GM12874 (cell line): ENCODE results near the gene AGPAT1.

ENCODE experiments used
- TF ChIP-seq, protein P1 (sequence below): IDR thresholded peaks from 2 replicates; pipeline ENCODE4 v1.5.1; 2011; ENCODE audit warnings: low read depth, mild to moderate bottlenecking, control low read depth, low read length, moderate library complexity; ENCODE audit not compliant: insufficient read depth

The AGPAT1 gene

DNA sequence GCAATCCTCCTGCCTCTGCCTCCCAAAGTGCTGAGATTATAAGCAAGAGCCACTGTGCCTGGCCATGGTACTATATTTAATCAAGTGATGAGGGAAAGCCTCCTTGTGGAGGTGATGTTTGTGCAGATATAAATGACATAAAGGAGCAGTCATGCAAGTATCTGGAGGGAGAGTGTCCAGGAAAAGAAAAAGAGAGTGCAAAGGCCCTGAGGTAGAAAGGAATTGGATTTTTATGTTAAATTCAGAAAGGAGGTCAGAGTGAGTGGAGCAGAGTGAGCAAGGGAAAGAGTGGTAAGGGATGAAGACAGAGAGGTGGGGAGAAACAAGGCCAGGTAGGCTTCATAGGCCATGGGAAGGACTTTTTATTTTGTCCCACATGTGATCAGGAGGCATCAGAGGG, 38.4 kb downstream of the AGPAT1 start:
- TF ChIP-seq, protein P1, sequence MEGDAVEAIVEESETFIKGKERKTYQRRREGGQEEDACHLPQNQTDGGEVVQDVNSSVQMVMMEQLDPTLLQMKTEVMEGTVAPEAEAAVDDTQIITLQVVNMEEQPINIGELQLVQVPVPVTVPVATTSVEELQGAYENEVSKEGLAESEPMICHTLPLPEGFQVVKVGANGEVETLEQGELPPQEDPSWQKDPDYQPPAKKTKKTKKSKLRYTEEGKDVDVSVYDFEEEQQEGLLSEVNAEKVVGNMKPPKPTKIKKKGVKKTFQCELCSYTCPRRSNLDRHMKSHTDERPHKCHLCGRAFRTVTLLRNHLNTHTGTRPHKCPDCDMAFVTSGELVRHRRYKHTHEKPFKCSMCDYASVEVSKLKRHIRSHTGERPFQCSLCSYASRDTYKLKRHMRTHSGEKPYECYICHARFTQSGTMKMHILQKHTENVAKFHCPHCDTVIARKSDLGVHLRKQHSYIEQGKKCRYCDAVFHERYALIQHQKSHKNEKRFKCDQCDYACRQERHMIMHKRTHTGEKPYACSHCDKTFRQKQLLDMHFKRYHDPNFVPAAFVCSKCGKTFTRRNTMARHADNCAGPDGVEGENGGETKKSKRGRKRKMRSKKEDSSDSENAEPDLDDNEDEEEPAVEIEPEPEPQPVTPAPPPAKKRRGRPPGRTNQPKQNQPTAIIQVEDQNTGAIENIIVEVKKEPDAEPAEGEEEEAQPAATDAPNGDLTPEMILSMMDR = no peak

DNA sequence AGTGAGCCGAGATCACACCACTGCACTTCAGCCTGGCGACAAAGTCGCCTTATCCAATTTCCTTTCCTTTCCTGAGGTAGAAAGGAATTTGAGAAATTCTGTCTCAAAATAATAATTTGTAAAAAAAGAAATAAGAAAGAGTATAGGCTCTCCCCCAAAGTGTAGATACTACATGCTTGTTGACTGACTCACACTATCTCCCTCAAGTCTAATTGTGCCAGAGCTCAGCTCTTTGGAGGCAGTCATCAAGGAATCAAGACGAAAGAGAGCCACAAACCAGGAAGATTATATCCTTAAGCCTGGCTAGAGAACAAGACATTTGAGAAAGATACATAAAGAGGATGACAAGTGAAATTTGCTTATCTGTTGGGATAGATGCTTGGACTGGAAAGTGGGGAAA, 42.1 kb downstream of the AGPAT1 start:
- TF ChIP-seq, protein P1 = no peak

- TF ChIP-seq, protein P1 = no peak
These were observed 43.8 kb downstream of the AGPAT1 start for GRCh38 chr6:32132110-32132509.

DNA sequence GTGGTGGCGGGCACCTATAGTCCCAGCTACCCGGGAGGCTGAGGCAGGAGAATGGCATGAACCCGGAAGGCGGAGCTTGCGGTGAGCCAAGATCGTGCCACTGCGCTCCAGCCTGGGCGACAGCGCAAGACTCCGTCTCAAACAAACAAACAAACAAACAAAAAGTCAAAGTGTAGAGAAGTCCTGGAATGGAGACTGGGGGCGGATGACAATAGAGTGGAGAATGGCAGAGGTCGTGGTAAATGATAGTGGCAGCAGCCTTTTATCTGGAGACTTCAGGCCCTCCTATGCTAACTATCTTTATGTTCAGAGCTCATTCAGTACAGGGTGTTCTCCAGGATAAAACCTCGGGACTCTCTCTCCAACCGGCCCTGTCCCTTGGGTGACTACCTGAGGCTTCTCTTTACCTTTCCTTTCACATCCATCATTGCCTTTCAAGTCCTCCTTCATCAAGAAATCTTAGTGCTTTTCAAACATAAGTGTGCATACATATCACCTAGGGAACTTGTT, 44.4 kb downstream of the AGPAT1 start:
- TF ChIP-seq, protein P1 = no peak

- TF ChIP-seq, protein P1 = no peak
These were observed 46.4 kb downstream of the AGPAT1 start for GRCh38 chr6:32129297-32130088.

GRCh38 chr6:32128751-32129296, 47.1 kb downstream of the AGPAT1 start:
- TF ChIP-seq, protein P1 = no peak

DNA sequence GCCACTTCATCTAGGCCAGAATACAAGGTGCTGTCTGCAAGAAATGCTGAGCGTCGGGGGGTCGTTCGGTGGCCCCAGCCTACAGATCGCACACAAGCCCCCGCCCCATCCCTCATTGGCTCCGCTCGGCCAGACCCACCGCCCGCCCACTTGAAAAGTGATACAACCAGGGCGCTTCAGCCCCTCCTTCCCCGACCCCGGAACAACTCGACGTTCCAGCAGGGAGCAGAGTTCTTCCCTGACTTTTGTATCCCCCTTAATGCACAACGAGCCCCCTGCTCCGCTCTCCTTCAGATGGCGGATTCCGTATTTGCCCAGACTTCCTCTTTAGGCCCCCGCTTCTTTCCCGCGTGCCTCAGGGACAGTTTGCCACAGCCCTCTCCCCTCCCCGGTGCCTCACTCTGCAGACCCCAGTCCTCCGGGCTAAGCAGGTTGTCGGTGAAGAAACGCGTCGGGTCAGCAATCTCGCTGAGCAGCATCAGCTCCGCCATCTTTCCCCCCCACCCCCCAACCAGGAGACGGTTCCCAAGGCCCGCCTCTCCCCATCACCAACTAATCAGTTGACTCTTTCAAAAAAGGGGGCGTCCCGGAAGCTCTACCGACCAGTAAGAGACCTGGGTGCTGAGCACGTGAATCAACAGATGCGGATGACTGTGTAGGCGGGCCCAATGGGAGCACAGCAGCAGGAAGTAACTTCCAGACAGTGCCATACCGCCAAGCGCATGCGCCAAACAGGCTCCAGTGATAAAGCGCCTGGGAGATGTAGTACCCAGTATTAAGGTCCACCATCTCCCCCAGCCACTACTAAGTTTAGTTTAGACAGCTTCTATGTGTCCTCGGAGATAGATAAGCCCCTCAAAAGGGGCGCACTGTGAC, 47.9 kb downstream of the AGPAT1 start, which contains the start of gene ATF6B:
TSS of gene ATF6B (minus strand) at position 530 of the 876 bp plus-strand sequence. CDS start at position 491, 39 bp downstream.
- TF ChIP-seq, protein P1 = no peak
